HG03521 (cell line): Measurements from ENCODE around the gene KISS1R.

Experiments used
- ATAC-seq: cut with Tn5 transposase; IDR thresholded peaks from one replicate; pipeline ENCODE4 v1.9.1; 2021; ENCODE audit warnings: mild to moderate bottlenecking, moderate library complexity; ENCODE audit not compliant: unreplicated experiment

KISS1R gene

GRCh38 chr19:966485-967088, 49.5 kb downstream of the KISS1R start:
- ATAC-seq: no peak
